ENCODE results near the gene PAPSS1.
A peak's percentile ranks its signal among the peaks of the same experiment; 100 is the strongest.
"Not testable (repeated sequence)": the region's sequence is repeated elsewhere in the genome, so short reads cannot be mapped to it uniquely, and the experiment has no call there.

The PAPSS1 gene

GRCh38 chr4:107733431-107733925 lies 13.4 kb upstream of the PAPSS1 start:
- DNase-seq (ENCODE audit: low read depth) = no peak
- no peak overlapping the region for H3K4me3 ChIP-seq (ENCODE audit: low read depth, low read length)

GRCh38 chr4:107729050-107729449 lies 9.0 kb upstream of the PAPSS1 start:
- DNase-seq (ENCODE audit: low read depth); H3K4me3 ChIP-seq (ENCODE audit: low read depth, low read length): not testable (repeated sequence)

- DNase-seq (ENCODE audit: low read depth); H3K4me3 ChIP-seq (ENCODE audit: low read depth, low read length): not testable (repeated sequence)
Observed at GRCh38 chr4:107726131-107726925, 6.3 kb upstream of the PAPSS1 start.

GRCh38 chr4:107725281-107725859 lies 5.3 kb upstream of the PAPSS1 start:
- DNase-seq (ENCODE audit: low read depth) = no peak

GRCh38 chr4:107723331-107723730 lies 3.3 kb upstream of the PAPSS1 start:
- DNase-seq (ENCODE audit: low read depth); H3K4me3 ChIP-seq (ENCODE audit: low read depth, low read length): not testable (repeated sequence)

More at GRCh38 chr4:107725281-107725859, 5.3 kb upstream of the PAPSS1 start:
- no peak overlapping the region for H3K4me3 ChIP-seq (ENCODE audit: low read depth, low read length)

GRCh38 chr4:107721436-107722100 lies 1.5 kb upstream of the PAPSS1 start:
- no peak overlapping the region for H3K4me3 ChIP-seq (ENCODE audit: low read depth, low read length)
- no peak for DNase-seq (ENCODE audit: low read depth)

GRCh38 chr4:107719207-107719921 lies 670 bp downstream of the PAPSS1 start:
- H3K4me3 ChIP-seq (ENCODE audit: low read depth, low read length) = peak overlapping the region; percentile 96
- no peak for DNase-seq (ENCODE audit: low read depth)

- DNase-seq (ENCODE audit: low read depth) = no peak
Observed at GRCh38 chr4:107718351-107718965, 1.6 kb downstream of the PAPSS1 start.

GRCh38 chr4:107714256-107714655 lies 5.8 kb downstream of the PAPSS1 start:
- no peak for DNase-seq (ENCODE audit: low read depth)
- H3K4me3 ChIP-seq (ENCODE audit: low read depth, low read length) = no peak overlapping the region

More at GRCh38 chr4:107718351-107718965, 1.6 kb downstream of the PAPSS1 start:
- peak overlapping the region; percentile 96 for H3K4me3 ChIP-seq (ENCODE audit: low read depth, low read length)

GRCh38 chr4:107712236-107712635 lies 7.8 kb downstream of the PAPSS1 start:
- no peak for DNase-seq (ENCODE audit: low read depth)
- no peak overlapping the region for H3K4me3 ChIP-seq (ENCODE audit: low read depth, low read length)

- DNase-seq (ENCODE audit: low read depth) = no peak
- no peak overlapping the region for H3K4me3 ChIP-seq (ENCODE audit: low read depth, low read length)
Observed at GRCh38 chr4:107711831-107712230, 8.2 kb downstream of the PAPSS1 start.

- H3K4me3 ChIP-seq (ENCODE audit: low read depth, low read length) = no peak overlapping the region
- DNase-seq (ENCODE audit: low read depth) = no peak
Observed at GRCh38 chr4:107710493-107711459, 9.3 kb downstream of the PAPSS1 start.

- DNase-seq (ENCODE audit: low read depth) = no peak
- H3K4me3 ChIP-seq (ENCODE audit: low read depth, low read length) = no peak overlapping the region
Observed at GRCh38 chr4:107709916-107710315, 10.1 kb downstream of the PAPSS1 start.

- DNase-seq (ENCODE audit: low read depth) = no peak
- H3K4me3 ChIP-seq (ENCODE audit: low read depth, low read length) = no peak overlapping the region
Observed at GRCh38 chr4:107708225-107708624, 11.8 kb downstream of the PAPSS1 start.

- H3K4me3 ChIP-seq (ENCODE audit: low read depth, low read length) = no peak overlapping the region
- no peak for DNase-seq (ENCODE audit: low read depth)
Observed at GRCh38 chr4:107705742-107706556, 14.1 kb downstream of the PAPSS1 start.

GRCh38 chr4:107701565-107701964 lies 18.5 kb downstream of the PAPSS1 start:
- DNase-seq (ENCODE audit: low read depth) = no peak
- H3K4me3 ChIP-seq (ENCODE audit: low read depth, low read length) = no peak overlapping the region

GRCh38 chr4:107699466-107700206 lies 20.4 kb downstream of the PAPSS1 start:
- no peak overlapping the region for H3K4me3 ChIP-seq (ENCODE audit: low read depth, low read length)
- DNase-seq (ENCODE audit: low read depth) = no peak

Data from skeletal muscle cell (primary cell).